Activated T-helper 2 cell treated with anti-CD3 and anti-CD28 coated beads, Interferon-gamma antibody, Interleukin-2, Interleukin-4, amounts not matched to agents 10 μg/mL and 5 μg/mL and 100 μg/mL, durations not matched to agents 14 hours and 24 hours and 36 hours (primary cell): ENCODE results near the gene NRAP. TPM values are rescaled to one million over a fixed set of nuclear protein-coding genes. Genes with fewer than 3 reads are reported as not detected.

Experiments
- DNase-seq: peaks from one replicate; pipeline ENCODE4 v3.0.0; 2021; ENCODE audit warnings: low spot score
- H3K27ac Mint-ChIP-seq: one replicate; pipeline ENCODE4 v1.8.0; 2021; ENCODE audit warnings: mixed read lengths
- H3K27me3 Mint-ChIP-seq: one replicate; pipeline ENCODE4 v1.8.0; 2021; ENCODE audit warnings: low read depth, mixed read lengths
- H3K36me3 Mint-ChIP-seq: one replicate; pipeline ENCODE4 v1.8.0; 2021; ENCODE audit warnings: low read depth, mixed read lengths
- H3K4me1 Mint-ChIP-seq: one replicate; pipeline ENCODE4 v1.8.0; 2021; ENCODE audit warnings: low read depth, mixed read lengths
- H3K4me3 Mint-ChIP-seq: one replicate; pipeline ENCODE4 v1.8.0; 2021; ENCODE audit warnings: low read depth, mild to moderate bottlenecking, moderate library complexity, mixed read lengths
- H3K9me3 Mint-ChIP-seq: one replicate; pipeline ENCODE4 v1.8.0; 2021; ENCODE audit warnings: mixed read lengths
- intact Hi-C: fragments of 100-400 bp; cut with micrococcal nuclease; formaldehyde crosslinking; loops from one replicate; pipeline ENCODE4 v1.15.1; 2023
- total RNA-seq: library from RNA; stranded (reverse); gene quantifications from 2 replicates; pipeline ENCODE4 v1.2.3, GENCODE V29; 2022

The NRAP gene
- total RNA-seq, 1 donor from 2014 or later, result not detected

GRCh38 chr10:113695691-113696090, 31.9 kb upstream of the NRAP start:
- Mint-ChIP-seq H3K27ac (no peak overlapping the region), H3K4me1 (peaks cover 2% of the 10 kb centered on the region), H3K27me3 (no peaks in the 10 kb centered on the region), H3K36me3 (peaks cover 78% of the 10 kb centered on the region), H3K4me3 (no peak overlapping the region), H3K9me3 (peaks cover 36% of the 10 kb centered on the region)
- no peak for DNase-seq
- intact Hi-C loops, result no loop called here

- H3K27me3 Mint-ChIP-seq, result no peaks in the 10 kb centered on the region
- H3K36me3 Mint-ChIP-seq, result peaks cover 84% of the 10 kb centered on the region
- intact Hi-C loops, result no loop called here
- H3K27ac Mint-ChIP-seq, result no peak overlapping the region
- peaks cover 58% of the 10 kb centered on the region for H3K9me3 Mint-ChIP-seq
- no peak for DNase-seq
- H3K4me3 Mint-ChIP-seq, result no peak overlapping the region
- peaks cover 22% of the 10 kb centered on the region for H3K4me1 Mint-ChIP-seq
Observed at GRCh38 chr10:113693348-113693747, 29.5 kb upstream of the NRAP start.

- H3K4me1 Mint-ChIP-seq, result peaks cover 27% of the 10 kb centered on the region
- peaks cover 69% of the 10 kb centered on the region for H3K9me3 Mint-ChIP-seq
- intact Hi-C loops, result no loop called here
- H3K27ac Mint-ChIP-seq, result no peak overlapping the region
- no peak overlapping the region for H3K4me3 Mint-ChIP-seq
- DNase-seq, result no peak
- H3K36me3 Mint-ChIP-seq, result peaks cover 89% of the 10 kb centered on the region
- H3K27me3 Mint-ChIP-seq, result no peaks in the 10 kb centered on the region
Observed at GRCh38 chr10:113692271-113692670, 28.4 kb upstream of the NRAP start.

GRCh38 chr10:113691381-113691780, 27.5 kb upstream of the NRAP start:
- no peak overlapping the region for H3K27ac Mint-ChIP-seq
- H3K36me3 Mint-ChIP-seq, result peaks cover 87% of the 10 kb centered on the region
- H3K9me3 Mint-ChIP-seq, result peaks cover 76% of the 10 kb centered on the region
- H3K27me3 Mint-ChIP-seq, result no peaks in the 10 kb centered on the region
- intact Hi-C loops, result no loop called here
- DNase-seq, result no peak
- H3K4me3 Mint-ChIP-seq, result no peak overlapping the region
- peaks cover 27% of the 10 kb centered on the region for H3K4me1 Mint-ChIP-seq

GRCh38 chr10:113690749-113691148, 26.9 kb upstream of the NRAP start:
- Mint-ChIP-seq H3K27ac (no peak overlapping the region), H3K9me3 (peaks cover 79% of the 10 kb centered on the region), H3K4me1 (peaks cover 27% of the 10 kb centered on the region), H3K27me3 (no peaks in the 10 kb centered on the region), H3K36me3 (peaks cover 88% of the 10 kb centered on the region), H3K4me3 (no peak overlapping the region)
- intact Hi-C loops, result no loop called here
- no peak for DNase-seq

- intact Hi-C loops, result loop anchor here (5.0 to 10.0 kb wide), 5 partner anchors 158 to 1315 kb away; partner anchors contain the start of gene ACSL5
- no peak for DNase-seq
- H3K27me3 Mint-ChIP-seq, result no peaks in the 10 kb centered on the region
- H3K36me3 Mint-ChIP-seq, result peaks cover 89% of the 10 kb centered on the region
- no peak overlapping the region for H3K4me3 Mint-ChIP-seq
- H3K9me3 Mint-ChIP-seq, result peaks cover 86% of the 10 kb centered on the region
- peak overlapping the region; percentile 1 for H3K27ac Mint-ChIP-seq
- H3K4me1 Mint-ChIP-seq, result peaks cover 30% of the 10 kb centered on the region
Observed at GRCh38 chr10:113689574-113689973, 25.7 kb upstream of the NRAP start.

GRCh38 chr10:113689057-113689456, 25.2 kb upstream of the NRAP start:
- DNase-seq, result no peak
- Mint-ChIP-seq H3K27ac (peak overlapping the region; percentile 26), H3K9me3 (peaks cover 88% of the 10 kb centered on the region), H3K4me3 (peak overlapping the region; percentile 24), H3K36me3 (peaks cover 90% of the 10 kb centered on the region), H3K27me3 (no peaks in the 10 kb centered on the region), H3K4me1 (peaks cover 33% of the 10 kb centered on the region)
- intact Hi-C loops, result loop anchor here (5.0 to 10.0 kb wide), 5 partner anchors 158 to 1314 kb away; partner anchors contain the start of gene ACSL5

GRCh38 chr10:113687037-113687436, 23.2 kb upstream of the NRAP start:
- H3K27me3 Mint-ChIP-seq, result no peaks in the 10 kb centered on the region
- H3K9me3 Mint-ChIP-seq, result peaks cover 79% of the 10 kb centered on the region
- no peak for DNase-seq
- H3K27ac Mint-ChIP-seq, result no peak overlapping the region
- H3K36me3 Mint-ChIP-seq, result peaks cover 87% of the 10 kb centered on the region
- H3K4me1 Mint-ChIP-seq, result peaks cover 48% of the 10 kb centered on the region
- intact Hi-C loops, result loop anchor here (5.0 to 10.0 kb wide), 5 partner anchors 160 to 1312 kb away; partner anchors contain the start of gene ACSL5
- no peak overlapping the region for H3K4me3 Mint-ChIP-seq

- Mint-ChIP-seq H3K27ac (no peak overlapping the region), H3K4me3 (no peak overlapping the region), H3K9me3 (peaks cover 73% of the 10 kb centered on the region), H3K27me3 (no peaks in the 10 kb centered on the region), H3K4me1 (peaks cover 58% of the 10 kb centered on the region), H3K36me3 (peaks cover 81% of the 10 kb centered on the region)
- no peak for DNase-seq
- intact Hi-C loops, result loop anchor here (5.0 to 10.0 kb wide), 5 partner anchors 161 to 1311 kb away; partner anchors contain the start of gene ACSL5
Observed at GRCh38 chr10:113686028-113686427, 22.2 kb upstream of the NRAP start.

- Mint-ChIP-seq H3K4me1 (peaks cover 54% of the 10 kb centered on the region), H3K4me3 (no peak overlapping the region), H3K36me3 (peaks cover 56% of the 10 kb centered on the region), H3K9me3 (peaks cover 49% of the 10 kb centered on the region), H3K27me3 (no peaks in the 10 kb centered on the region), H3K27ac (no peak overlapping the region)
- intact Hi-C loops, result loop anchor here (10.0 kb wide), 3 partner anchors 652 to 1308 kb away; partner anchors contain the start of gene ACSL5
- DNase-seq, result no peak
Observed at GRCh38 chr10:113683300-113683699, 19.5 kb upstream of the NRAP start.

- peak overlapping the region; percentile 92 for H3K4me3 Mint-ChIP-seq
- H3K36me3 Mint-ChIP-seq, result peaks cover 41% of the 10 kb centered on the region
- intact Hi-C loops, result loop anchor here (1.0 to 10.0 kb wide), 7 partner anchors 23 to 1307 kb away; partner anchors contain the start of genes ACSL5, CCDC186, DCLRE1A and NHLRC2
- H3K27me3 Mint-ChIP-seq, result no peaks in the 10 kb centered on the region
- DNase-seq, result peak; percentile 26
- H3K4me1 Mint-ChIP-seq, result peaks cover 49% of the 10 kb centered on the region
- peak overlapping the region; percentile 86 for H3K27ac Mint-ChIP-seq
- peaks cover 34% of the 10 kb centered on the region for H3K9me3 Mint-ChIP-seq
Observed at GRCh38 chr10:113681533-113682470, 18.0 kb upstream of the NRAP start.

GRCh38 chr10:113680190-113681111, 16.6 kb upstream of the NRAP start:
- H3K9me3 Mint-ChIP-seq, result peaks cover 23% of the 10 kb centered on the region
- H3K36me3 Mint-ChIP-seq, result peaks cover 32% of the 10 kb centered on the region
- peaks cover 47% of the 10 kb centered on the region for H3K4me1 Mint-ChIP-seq
- intact Hi-C loops, result loop anchor here (1.0 to 10.0 kb wide), 7 partner anchors 24 to 1306 kb away; partner anchors contain the start of genes ACSL5, CCDC186, DCLRE1A and NHLRC2
- H3K27me3 Mint-ChIP-seq, result peaks cover 3% of the 10 kb centered on the region
- peak overlapping the region; percentile 86 for H3K27ac Mint-ChIP-seq
- peak overlapping the region; percentile 92 for H3K4me3 Mint-ChIP-seq
- no peak for DNase-seq
